Muscle layer of colon (tissue), 2 donors: ENCODE data around the gene TMEM229B.

Experiments used
- H3K27ac ChIP-seq: one replicate; pipeline ENCODE4 v1.7.0; 2013; ENCODE audit warnings: low read depth, mild to moderate bottlenecking, low read length, moderate library complexity
- H3K27me3 ChIP-seq, 2 donors: one replicate each; pipeline ENCODE4 v1.7.0; 2013; ENCODE audit warnings: low read length in 2 of 2, mild to moderate bottlenecking in 2 of 2; ENCODE audit not compliant: insufficient read depth in 2 of 2, control insufficient read depth in 1 of 2
- H3K36me3 ChIP-seq: one replicate; pipeline ENCODE4 v1.7.0; 2013; ENCODE audit warnings: mild to moderate bottlenecking, low read length; ENCODE audit not compliant: insufficient read depth
- H3K4me1 ChIP-seq: one replicate; pipeline ENCODE4 v1.7.0; 2013; ENCODE audit warnings: mild to moderate bottlenecking, low read length; ENCODE audit not compliant: insufficient read depth
- H3K4me3 ChIP-seq, 2 donors: one replicate each; pipeline ENCODE4 v1.7.0; 2013; ENCODE audit warnings: low read length in 2 of 2, low read depth in 1 of 2, mild to moderate bottlenecking in 1 of 2, moderate library complexity in 1 of 2
- H3K9ac ChIP-seq: one replicate; pipeline ENCODE4 v1.7.0; 2013; ENCODE audit warnings: low read length
- H3K9me3 ChIP-seq: one replicate; pipeline ENCODE4 v1.7.0; 2013; ENCODE audit warnings: mild to moderate bottlenecking, low read length
- donor health status: abdominal sarcoma.
- donor health status: Adenocarcinoma of cecum.

The TMEM229B gene

GRCh38 chr14:67487937-67488893 is at the start of gene TMEM229B:
TMEM229B (minus strand) TSS chr14:67488721; CDS start chr14:67473923, 14,798 bp downstream.
- Histone ChIP-seq H3K9ac (no peak within 1 kb of the TSS), H3K27me3 (no peaks in the 10 kb centered on the region), H3K4me1 (no peaks in the 10 kb centered on the region), H3K36me3 (no peaks in the 10 kb centered on the region), H3K4me3 (peak within 1 kb of the TSS; percentile 1 to 58), H3K9me3 (no peaks in the 10 kb centered on the region), H3K27ac (no peak within 1 kb of the TSS)

GRCh38 chr14:67537736-67538135 is 49.2 kb upstream of the TMEM229B start:
- no peak overlapping the region for H3K4me3 ChIP-seq
- H3K4me1 ChIP-seq: peaks cover 5% of the 10 kb centered on the region
- no peaks in the 10 kb centered on the region for H3K36me3 ChIP-seq
- no peak overlapping the region for H3K9ac ChIP-seq
- no peaks in the 10 kb centered on the region for H3K27me3 ChIP-seq
- no peaks in the 10 kb centered on the region for H3K9me3 ChIP-seq
- no peak overlapping the region for H3K27ac ChIP-seq

GRCh38 chr14:67536087-67536486 is 47.6 kb upstream of the TMEM229B start:
- H3K9me3 ChIP-seq: no peaks in the 10 kb centered on the region
- H3K27me3 ChIP-seq: no peaks in the 10 kb centered on the region
- H3K9ac ChIP-seq: no peak overlapping the region
- no peak overlapping the region for H3K4me3 ChIP-seq
- H3K27ac ChIP-seq: no peak overlapping the region
- H3K4me1 ChIP-seq: peaks cover 11% of the 10 kb centered on the region
- H3K36me3 ChIP-seq: no peaks in the 10 kb centered on the region

- Histone ChIP-seq H3K4me3 (peak overlapping the region; percentile 65 to 77), H3K36me3 (no peaks in the 10 kb centered on the region), H3K4me1 (peaks cover 11% of the 10 kb centered on the region), H3K9me3 (no peaks in the 10 kb centered on the region), H3K27me3 (no peaks in the 10 kb centered on the region), H3K9ac (peak overlapping the region; percentile 5), H3K27ac (no peak overlapping the region)
Observed at GRCh38 chr14:67533754-67534085, 45.2 kb upstream of the TMEM229B start.

GRCh38 chr14:67532998-67533753 is 44.7 kb upstream of the TMEM229B start, which contains the start of gene PLEKHH1:
PLEKHH1 (plus strand) TSS chr14:67533290; CDS start chr14:67541868, 8,578 bp downstream.
- Histone ChIP-seq H3K9me3 (no peaks in the 10 kb centered on the region), H3K9ac (peak within 1 kb of the TSS; percentile 5), H3K36me3 (no peaks in the 10 kb centered on the region), H3K4me3 (peak within 1 kb of the TSS; percentile 65 to 77), H3K27me3 (no peaks in the 10 kb centered on the region), H3K27ac (peak within 1 kb of the TSS; percentile 51), H3K4me1 (peaks cover 11% of the 10 kb centered on the region)

- peak overlapping the region; percentile 51 for H3K27ac ChIP-seq
- H3K27me3 ChIP-seq: no peaks in the 10 kb centered on the region
- peak overlapping the region; percentile 65 to 77 for H3K4me3 ChIP-seq
- peaks cover 11% of the 10 kb centered on the region for H3K4me1 ChIP-seq
- no peaks in the 10 kb centered on the region for H3K9me3 ChIP-seq
- H3K9ac ChIP-seq: no peak overlapping the region
- no peaks in the 10 kb centered on the region for H3K36me3 ChIP-seq
Observed at GRCh38 chr14:67532606-67532997, 44.1 kb upstream of the TMEM229B start.

DNA sequence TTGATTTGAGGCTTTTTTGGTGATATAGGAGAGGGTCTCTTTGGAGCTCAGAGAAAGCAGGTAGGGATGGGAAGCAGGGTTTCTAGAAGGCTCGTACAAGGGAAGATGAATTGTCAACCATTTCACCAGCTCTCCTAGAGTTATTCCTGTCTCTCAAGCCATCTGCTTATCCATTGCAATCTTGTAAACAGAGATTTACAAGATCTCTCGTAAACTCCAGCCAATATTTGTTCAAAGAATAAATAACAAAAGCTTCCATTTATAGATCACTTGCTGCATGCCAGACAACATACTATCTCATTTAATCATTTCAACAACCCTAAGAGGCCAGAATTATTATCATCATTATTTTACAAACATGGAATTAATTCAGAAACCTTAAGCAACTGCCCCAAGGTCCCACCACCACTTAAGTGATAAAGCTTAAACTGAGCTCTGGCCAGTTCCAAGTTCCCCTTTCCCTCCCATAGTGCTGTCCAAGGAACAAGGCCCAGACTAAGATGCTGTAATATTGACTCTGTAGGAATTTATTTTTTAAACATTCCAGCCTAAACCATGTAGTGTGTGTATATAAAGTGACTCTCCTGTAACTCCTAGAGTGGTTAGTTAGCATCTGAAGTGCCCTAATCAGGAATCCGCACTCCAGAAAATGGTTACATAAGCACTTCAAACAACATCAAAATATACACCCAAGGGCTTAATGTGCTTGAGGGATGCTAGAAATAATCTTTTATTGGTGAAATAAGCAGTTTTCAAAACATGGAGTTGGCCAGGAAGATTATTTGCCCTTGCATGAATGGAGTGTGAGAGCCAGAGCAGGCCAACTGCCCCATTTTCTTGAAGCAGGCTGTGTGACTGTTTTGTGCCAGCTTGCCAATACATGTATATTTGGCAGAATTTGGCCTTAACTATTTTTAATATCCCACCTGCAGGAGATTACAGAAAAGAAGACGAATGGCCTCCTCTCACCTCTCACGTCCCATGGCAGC is 41.7 kb upstream of the TMEM229B start:
- H3K27ac ChIP-seq: no peak overlapping the region
- no peaks in the 10 kb centered on the region for H3K9me3 ChIP-seq
- no peaks in the 10 kb centered on the region for H3K27me3 ChIP-seq
- H3K4me1 ChIP-seq: peaks cover 11% of the 10 kb centered on the region
- no peaks in the 10 kb centered on the region for H3K36me3 ChIP-seq
- H3K4me3 ChIP-seq: no peak overlapping the region
- H3K9ac ChIP-seq: no peak overlapping the region

DNA sequence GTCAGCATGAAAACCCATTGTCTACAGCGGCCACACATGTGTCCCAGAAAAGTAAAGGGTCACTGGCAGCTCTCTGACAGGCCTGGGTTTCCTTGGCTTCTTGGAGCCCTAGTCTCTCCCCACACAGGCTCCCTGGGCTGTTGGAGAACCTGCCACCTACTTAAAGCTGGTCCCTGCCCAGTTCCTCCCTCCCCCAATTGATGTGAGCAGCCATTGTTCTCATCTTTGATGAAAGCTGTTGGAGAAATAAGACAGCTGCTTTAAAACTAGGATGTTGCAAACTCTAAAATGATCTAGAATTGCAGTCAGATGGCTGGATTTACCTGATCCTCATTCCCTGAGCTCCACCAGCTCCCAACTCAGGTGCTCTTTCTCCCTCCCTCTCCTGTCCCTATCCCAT is 39.8 kb upstream of the TMEM229B start:
- Histone ChIP-seq H3K27me3 (peaks cover 0 to 7% of the 10 kb centered on the region in 2 donors), H3K27ac (no peak overlapping the region), H3K9ac (no peak overlapping the region), H3K9me3 (no peaks in the 10 kb centered on the region), H3K36me3 (no peaks in the 10 kb centered on the region), H3K4me3 (no peak overlapping the region), H3K4me1 (peaks cover 6% of the 10 kb centered on the region)

DNA sequence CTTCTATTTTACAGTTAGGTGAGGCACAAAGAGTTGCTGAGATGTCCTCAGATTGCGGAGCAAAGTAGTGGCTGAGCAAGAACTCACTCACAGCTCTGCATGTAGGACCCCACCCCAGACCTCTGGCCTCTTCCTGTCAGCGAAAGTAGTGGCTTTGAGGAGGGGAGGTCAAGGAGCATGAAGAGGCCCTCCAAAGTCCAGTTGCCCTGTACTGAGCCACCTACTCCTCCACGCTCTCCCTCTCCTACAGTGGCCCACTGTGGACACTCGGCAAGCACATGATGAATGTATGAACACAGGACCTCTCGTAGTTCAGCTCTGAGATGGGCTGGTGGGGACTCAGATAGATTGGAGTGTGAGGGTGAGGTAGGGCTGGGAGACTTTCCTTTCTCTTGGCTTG is 39.2 kb upstream of the TMEM229B start:
- no peaks in the 10 kb centered on the region for H3K36me3 ChIP-seq
- no peak overlapping the region for H3K27ac ChIP-seq
- no peak overlapping the region for H3K4me3 ChIP-seq
- H3K4me1 ChIP-seq: peaks cover 6% of the 10 kb centered on the region
- H3K9ac ChIP-seq: no peak overlapping the region
- H3K9me3 ChIP-seq: no peaks in the 10 kb centered on the region
- peaks cover 0 to 7% of the 10 kb centered on the region in 2 donors for H3K27me3 ChIP-seq

DNA sequence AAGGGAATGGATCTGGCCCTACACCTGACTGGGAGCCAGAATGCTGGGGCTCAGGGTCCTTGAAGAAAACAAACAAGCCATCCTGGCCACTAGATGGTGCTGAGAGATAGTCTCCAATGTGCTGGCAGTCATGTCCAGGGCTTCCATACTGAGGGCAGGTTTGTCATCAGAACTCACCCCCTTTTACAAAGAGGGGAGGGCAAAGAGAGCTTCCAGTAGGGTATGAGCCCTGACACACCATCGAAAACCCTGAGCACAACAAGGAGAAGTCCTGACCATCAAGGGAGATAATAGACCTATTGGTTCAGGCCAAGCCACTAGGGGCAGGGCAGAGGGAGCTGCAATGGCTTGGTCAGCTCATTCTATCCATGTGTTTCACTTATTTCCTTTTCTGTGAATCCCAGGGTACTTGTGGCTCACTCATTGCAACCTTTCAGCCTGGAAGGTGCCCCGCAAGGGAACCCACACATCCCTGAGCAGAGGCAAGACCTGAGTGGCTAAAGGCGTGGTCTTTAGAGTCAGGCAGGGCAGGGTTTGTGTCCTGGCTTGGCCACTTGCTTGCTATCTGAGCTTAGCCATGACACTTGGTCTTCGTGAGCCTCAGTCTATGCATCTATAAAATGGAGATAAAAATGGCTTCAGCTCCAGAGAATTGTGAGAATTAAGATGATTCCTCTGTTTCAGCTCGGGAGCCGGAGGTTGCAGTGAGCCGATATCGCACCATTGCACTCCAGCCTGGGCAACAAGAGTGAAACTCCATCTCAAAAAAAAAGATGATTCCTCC is 38.3 kb upstream of the TMEM229B start:
- no peak overlapping the region for H3K9ac ChIP-seq

More for the DNA sequence above, 38.3 kb upstream of the TMEM229B start:
- no peaks in the 10 kb centered on the region for H3K4me1 ChIP-seq
- no peak overlapping the region for H3K4me3 ChIP-seq
- no peaks in the 10 kb centered on the region for H3K36me3 ChIP-seq
- H3K9me3 ChIP-seq: no peaks in the 10 kb centered on the region
- no peak overlapping the region for H3K27ac ChIP-seq
- peaks cover 0 to 7% of the 10 kb centered on the region in 2 donors for H3K27me3 ChIP-seq
